ENCODE results near the gene RAPGEF1. TPM values are rescaled to one million over a fixed set of nuclear protein-coding genes. Genes with fewer than 3 reads are reported as not detected.

RAPGEF1 gene
- total RNA-seq, 1 experiment from 2014 or later = 55.6 TPM

- H2AFZ ChIP-seq (ENCODE audit: low read length) = no peak overlapping the region
- H3K27ac Mint-ChIP-seq = peak overlapping the region in 2 of 3 experiments; percentile 34 to 91; a peak in 3 of 7 replicates
- peak overlapping the region; percentile 85 for H3K14ac ChIP-seq (ENCODE audit: insufficient read depth, low read length)
- H4K20me1 ChIP-seq (ENCODE audit: control insufficient read depth, insufficient read depth, insufficient read length) = no peaks in the 10 kb centered on the region
- H3K4me1 ChIP-seq (ENCODE audit: insufficient read depth, low read length) = peaks cover 2% of the 10 kb centered on the region; the same call in 1 of the 2 replicates
- no peak overlapping the region for H2BK20ac ChIP-seq (ENCODE audit: low read depth, low read length, poor library complexity, severe bottlenecking)
- no peak overlapping the region for H3K18ac ChIP-seq (ENCODE audit: insufficient read length, low read depth, low read length)
- no peaks in the 10 kb centered on the region for H3K27me3 ChIP-seq (ENCODE audit: insufficient read depth, low read length)
- peaks cover 26 to 42% of the 10 kb centered on the region in 2 experiments for H3K4me1 Mint-ChIP-seq
- H2BK5ac ChIP-seq (ENCODE audit: insufficient read length, low read length) = no peak overlapping the region
- peaks cover 4 to 12% (median 8%) of the 10 kb centered on the region in 3 experiments; a peak in 5 of 7 replicates for H3K36me3 Mint-ChIP-seq (ENCODE audit: insufficient read depth in 1 of 3, low read depth in 3 of 3)
- no peak overlapping the region for H3K56ac ChIP-seq (ENCODE audit: insufficient read length, low read depth, low read length)
- peaks cover 7 to 8% of the 10 kb centered on the region in 2 experiments for H3K9me3 Mint-ChIP-seq
- TF ChIP-seq CTCF (conservative IDR thresholded peaks at IDR 0.05) = no peak
- H3K4me3 Mint-ChIP-seq = peak overlapping the region; percentile 86 to 90
- H3K9ac ChIP-seq (ENCODE audit: extremely low read depth, insufficient read length, low read length) = peak overlapping the region; percentile 80
- H3K27ac ChIP-seq (ENCODE audit: insufficient read length, low read depth, low read length) = no peak overlapping the region
- H2BK120ac ChIP-seq (ENCODE audit: low read depth, low read length, poor library complexity, severe bottlenecking) = no peak overlapping the region
- no peak overlapping the region for H3T11ph ChIP-seq (ENCODE audit: low read length)
- no peak overlapping the region for H4K91ac ChIP-seq (ENCODE audit: insufficient read length, low read depth, low read length)
- H2AK5ac ChIP-seq (ENCODE audit: insufficient read length, low read length) = no peak overlapping the region
- peaks cover 4% of the 10 kb centered on the region for H3K23me2 ChIP-seq (ENCODE audit: insufficient read length, low read depth, low read length, poor library complexity, severe bottlenecking)
- H3K79me2 ChIP-seq (ENCODE audit: insufficient read depth, low read length) = peaks cover 31% of the 10 kb centered on the region; the same call in 1 of the 2 replicates
- H4K5ac ChIP-seq (ENCODE audit: insufficient read length, low read depth, low read length) = no peak overlapping the region
- no peaks in the 10 kb centered on the region; the same call in 1 of the 2 replicates for H3K27me3 Mint-ChIP-seq (ENCODE audit: low read depth)
- H3K9me3 ChIP-seq (ENCODE audit: control insufficient read depth, low read depth, low read length) = no peaks in the 10 kb centered on the region
- peak; percentile 60 for DNase-seq
- H4K8ac ChIP-seq (replicated peaks; ENCODE audit: insufficient read length, low read depth, low read length) = no peak overlapping the region
- peak overlapping the region; percentile 96 for H3K4me2 ChIP-seq (ENCODE audit: insufficient read depth, insufficient read length, low read length)
- WGBS (ENCODE audit: extremely low coverage, insufficient read length, low lambda C conversion rate) = no CpG with 5 or more reads among the region's 13 CpGs
- peaks cover 3% of the 10 kb centered on the region for H3K79me1 ChIP-seq (ENCODE audit: insufficient read depth, low read depth, low read length, poor library complexity, severe bottlenecking)
- no peak overlapping the region for H2BK12ac ChIP-seq (ENCODE audit: insufficient read length, low read depth, low read length)
- no peak overlapping the region for H3K4ac ChIP-seq (ENCODE audit: low read depth, low read length)
- H2BK15ac ChIP-seq (ENCODE audit: low read depth, low read length) = no peak overlapping the region
- no peak overlapping the region for H3K23ac ChIP-seq (ENCODE audit: insufficient read length, low read depth, low read length)
Measured at GRCh38 chr9:131738293-131739132, 1.4 kb downstream of the RAPGEF1 start.

All from H9 (cell line).